GM12878 (cell line): ENCODE data around the gene GPBP1. TPM values are rescaled to one million over a fixed set of nuclear protein-coding genes. Genes with fewer than 3 reads are reported as not detected.

Experiments used
- ATAC-seq: fragments of 200-7000 bp; cut with Tn5 transposase; 3 replicates; pipeline ENCODE4 v1.9.1; 2020; ENCODE audit warnings: mild to moderate bottlenecking, moderate library complexity
- BruUV-seq: library from RNA; stranded (reverse); fragments of 400-500 nt; replicated peaks from 2 replicates; lab custom pipeline; 2021; lab: Mats Ljungman, UMichigan
- CTCF ChIA-PET: fragments of 300-600 bp; sonication (Branson Sonifier 250); formaldehyde crosslinking; extraction: SDS; loops from one replicate; lab custom pipeline; 2021; ENCODE audit warnings: inconsistent platforms; lab: Yijun Ruan, JAX
- POLR2A ChIA-PET: fragments of 350-600 bp; formaldehyde crosslinking; extraction: SDS; loops from one replicate; lab custom pipeline; 2021; ENCODE audit warnings: inconsistent platforms; lab: Charles Lee
- RAD21 ChIA-PET: fragments of 300-600 bp; sonication (Branson Sonifier 250); formaldehyde crosslinking; loops from one replicate; lab custom pipeline; 2023; ENCODE audit warnings: antibody characterized with exemption; ENCODE audit not compliant: unreplicated experiment; lab: Charles Lee
- SMC1A ChIA-PET: fragments of 300-600 bp; sonication (Branson Sonifier 250); formaldehyde crosslinking; loops from one replicate; lab custom pipeline; 2023; ENCODE audit not compliant: unreplicated experiment, uncharacterized antibody; lab: Charles Lee
- DNase-seq: peaks from one replicate; pipeline ENCODE4 v3.0.0-alpha.2; 2011; ENCODE audit warnings: low read depth, low spot score
- FAIRE-seq: peaks from 3 replicates; lab custom pipeline; 2011; peaks lifted over from hg19 to GRCh38; lab: Jason Lieb, UNC
- H2AFZ ChIP-seq: 2 replicates; pipeline ENCODE4 v1.6.0; 2011; ENCODE audit warnings: low read depth, low read length, control low read depth; ENCODE audit not compliant: control insufficient read depth
- H3K27ac ChIP-seq: 2 replicates; pipeline ENCODE4 v1.5.1; 2011; ENCODE audit warnings: control low read depth; ENCODE audit not compliant: control insufficient read depth, insufficient read depth
- H3K27me3 ChIP-seq, 2 experiments: replicated peaks in 1 of 2; 2 replicates each; pipeline versions ENCODE4 v1.6.0 to v1.6.1; 2011; ENCODE audit warnings: low read length in 1 of 2; ENCODE audit not compliant: control insufficient read depth in 2 of 2, insufficient read depth in 2 of 2
- H3K36me3 ChIP-seq, 2 experiments: 2 replicates each; pipeline ENCODE4 v1.5.1; 2011; ENCODE audit warnings: low read length in 1 of 2; ENCODE audit not compliant: control insufficient read depth in 2 of 2, insufficient read depth in 2 of 2
- H3K4me1 ChIP-seq: 2 replicates; pipeline ENCODE4 v1.6.1; 2011; ENCODE audit warnings: mild to moderate bottlenecking, low read length, moderate library complexity, mixed read lengths; ENCODE audit not compliant: control insufficient read depth, insufficient read depth
- H3K4me2 ChIP-seq: 2 replicates; pipeline ENCODE4 v1.6.0; 2011; ENCODE audit warnings: control low read depth; ENCODE audit not compliant: control insufficient read depth, insufficient read depth
- H3K4me3 ChIP-seq: fragments of 200-600 bp; sonication (generic); 2 replicates; pipeline ENCODE4 v1.5.1; 2016
- H3K79me2 ChIP-seq: 2 replicates; pipeline ENCODE4 v1.6.0; 2011; ENCODE audit warnings: low read length; ENCODE audit not compliant: control insufficient read depth, insufficient read depth
- H3K9ac ChIP-seq: 2 replicates; pipeline ENCODE4 v1.8.0; 2011; ENCODE audit warnings: low read length, control low read depth, mixed read lengths; ENCODE audit not compliant: control insufficient read depth, insufficient read depth
- H3K9me3 ChIP-seq: replicated peaks from 3 replicates; pipeline ENCODE4 v1.5.1; 2011; ENCODE audit warnings: mild to moderate bottlenecking, low read length; ENCODE audit not compliant: control insufficient read depth, insufficient read depth
- H4K20me1 ChIP-seq: 2 replicates; pipeline ENCODE4 v1.6.0; 2011; ENCODE audit not compliant: control insufficient read depth, insufficient read depth
- CHD4 ChIP-seq: fragments of 200-600 bp; sonication (generic); IDR thresholded peaks from 2 replicates; pipeline ENCODE4 v1.6.1; 2016; ENCODE audit warnings: mild to moderate bottlenecking
- DPF2 ChIP-seq: fragments of 450-650 bp; IDR thresholded peaks from 2 replicates; pipeline ENCODE4 v1.6.1; 2017; ENCODE audit warnings: mild to moderate bottlenecking
- EZH2 ChIP-seq: IDR thresholded peaks from 2 replicates; pipeline ENCODE4 v1.6.1; 2012; ENCODE audit warnings: low read depth, mild to moderate bottlenecking, control low read depth, inconsistent platforms, low read length, borderline replicate concordance; ENCODE audit not compliant: control insufficient read depth
- HCFC1 ChIP-seq: fragments of 150-350 bp; IDR thresholded peaks from 2 replicates; pipeline ENCODE4 v1.6.1; 2014; ENCODE audit warnings: low read length
- NR2C2 ChIP-seq: IDR thresholded peaks from 2 replicates; pipeline ENCODE4 v1.6.1; 2011; ENCODE audit warnings: borderline replicate concordance, low read depth; ENCODE audit not compliant: control insufficient read depth, insufficient read length
- PML ChIP-seq: IDR thresholded peaks from 2 replicates; pipeline ENCODE4 v1.6.1; 2012; ENCODE audit warnings: low read length, inconsistent platforms
- SP1 ChIP-seq: IDR thresholded peaks from one replicate; pipeline ENCODE4 v1.6.1; 2011; ENCODE audit warnings: low read depth, low read length
- SPI1 ChIP-seq: IDR thresholded peaks from 2 replicates; pipeline ENCODE4 v1.6.1; 2011; ENCODE audit warnings: low read depth, mild to moderate bottlenecking, low read length, moderate library complexity, borderline replicate concordance; ENCODE audit not compliant: insufficient read depth
- SRF ChIP-seq, 2 experiments: IDR thresholded peaks; 2 replicates each; pipeline ENCODE4 v1.6.1; 2011; ENCODE audit warnings: low read depth in 2 of 2, low read length in 2 of 2, mild to moderate bottlenecking in 1 of 2, moderate library complexity in 1 of 2
- TCF7 ChIP-seq: IDR thresholded peaks from 2 replicates; pipeline ENCODE4 v1.6.1; 2014; ENCODE audit warnings: antibody characterized with exemption, borderline replicate concordance
- WGBS: methylation state at CpG from one replicate; pipeline ENCODE4 v1.1.6; 2016; ENCODE audit warnings: low lambda C conversion rate; ENCODE audit not compliant: insufficient replicate concordance, insufficient coverage; ENCODE audit errors: missing lambda C conversion rate; 5-methylcytosine and 5-hydroxymethylcytosine counted together
- in situ Hi-C: fragments of 300-500 bp; cut with MboI; formaldehyde crosslinking; loops from 9 replicates; pipeline ENCODE4 v1.14.3; 2018; ENCODE audit warnings: mixed read lengths
- intact Hi-C: fragments of 100-400 bp; cut with micrococcal nuclease; formaldehyde crosslinking; loops from one replicate; pipeline ENCODE4 v1.14.2; 2022; ENCODE audit not compliant: unreplicated experiment
- polyA plus RNA-seq, 11 experiments: library from polyadenylated mRNA; depleted of rRNA in 4 of 11; unstranded in 6 of 11; stranded (reverse) in 5 of 11; fragments of >200 nt; fragmentation: Nextera tagmentation in 4 of 11; fragmentation: Illumina TruSeq in 1 of 11; extraction: Ambion mirVana in 4 of 11; extraction: Trizol in 1 of 11; gene quantifications; 1 replicate in 1 of 11; 2 replicates in 10 of 11; pipeline versions ENCODE4 v1.2.1 to v1.2.3, GENCODE V29; 2011 to 2016; ENCODE audit warnings: inconsistent platforms in 2 of 11, missing spikeins in 2 of 11, low read depth in 1 of 11
- total RNA-seq, 4 experiments: library from RNA; depleted of rRNA in 3 of 4; stranded (reverse); fragments of >200 nt in 3 of 4; fragmentation: Illumina TruSeq in 1 of 4; extraction: Trizol in 1 of 4; gene quantifications; 2 replicates each; pipeline versions ENCODE4 v1.2.1 to v1.2.3, GENCODE V29; 2013 to 2021
- TF ChIP-seq, protein P1 (sequence below): fragments of 450-650 bp; IDR thresholded peaks from 2 replicates; pipeline ENCODE4 v1.6.1; 2017; ENCODE audit warnings: borderline replicate concordance
- TF ChIP-seq, protein P2 (sequence below), 3 experiments: IDR thresholded peaks in 2 of 3; conservative IDR thresholded peaks in 1 of 3; 2 replicates each; pipeline ENCODE4 v1.5.1; 2011; ENCODE audit warnings: low read depth in 3 of 3, low read length in 3 of 3, mild to moderate bottlenecking in 3 of 3, control low read depth in 2 of 3, moderate library complexity in 2 of 3, inconsistent platforms in 1 of 3, mixed read lengths in 1 of 3; ENCODE audit not compliant: control insufficient read depth in 2 of 3, insufficient read depth in 1 of 3; ENCODE audit errors: extremely low read depth in 1 of 3
- TF ChIP-seq, protein P3 (sequence below): IDR thresholded peaks from 2 replicates; pipeline ENCODE4 v1.6.1; 2012; ENCODE audit warnings: low read length, inconsistent platforms
- TF ChIP-seq, protein P4 (sequence below): fragments of 450-650 bp; IDR thresholded peaks from 2 replicates; pipeline ENCODE4 v1.6.1; 2017; ENCODE audit warnings: mild to moderate bottlenecking, low read depth, inconsistent platforms; ENCODE audit not compliant: poor library complexity, severe bottlenecking

GPBP1 gene
- total and polyA plus RNA-seq, 10 of the 15 experiments (the other 5 are each of a cell fraction or from before 2014, with no cell fraction given) = 27.0 to 96.2 (median 55.4) TPM

DNA sequence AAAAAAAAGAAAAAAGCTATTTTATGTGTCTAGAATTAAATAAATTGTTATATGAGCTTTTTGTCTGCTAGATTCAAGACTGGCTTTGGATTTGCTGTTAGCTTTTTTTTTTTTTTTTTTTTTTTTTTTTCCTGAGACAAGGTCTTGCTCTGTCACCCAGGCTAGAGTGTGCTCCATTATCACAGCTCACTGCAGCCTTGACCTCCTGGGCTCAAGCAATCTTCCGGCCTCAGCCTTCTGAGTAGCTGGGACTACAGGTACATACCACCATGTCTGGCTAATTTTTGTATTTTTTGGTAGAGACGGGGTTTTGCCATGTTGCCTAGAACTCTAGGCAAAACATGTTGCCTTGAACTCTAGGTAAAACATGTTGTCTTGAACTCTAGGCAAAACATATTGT is 16.7 kb downstream of the GPBP1 start:
- ChIA-PET POLR2A (interaction anchor here (0.6 to 2.9 kb wide), 6 partner anchors 11 to 349 kb away, joined by 3 to 23 read pairs (median 5); partner anchors contain the start of gene GPBP1), RAD21 (interaction anchor here (1.1 to 3.7 kb wide), 4 partner anchors 10 to 29 kb away, joined by 4 to 15 read pairs (median 6); partner anchors contain the start of gene GPBP1), CTCF (interaction anchor here (0.6 to 4.5 kb wide), 5 partner anchors 9 to 101 kb away, joined by 3 to 16 read pairs (median 5); no protein-coding TSS in a partner anchor), SMC1A (interaction anchor here (0.6 to 4.5 kb wide), 8 partner anchors 12 to 671 kb away, joined by 3 to 48 read pairs (median 4); no protein-coding TSS in a partner anchor)
- Histone ChIP-seq H3K9me3 (peaks cover 2% of the 10 kb centered on the region), H2AFZ (no peak overlapping the region), H4K20me1 (peaks cover 5% of the 10 kb centered on the region), H3K27me3 (no peaks in the 10 kb centered on the region), H3K4me1 (peaks cover 35% of the 10 kb centered on the region), H3K4me2 (no peak overlapping the region), H3K9ac (no peak overlapping the region), H3K36me3 (peaks cover 1 to 7% of the 10 kb centered on the region in 2 experiments; a peak in 2 of 4 replicates), H3K4me3 (no peak overlapping the region), H3K27ac (no peak overlapping the region), H3K79me2 (peaks cover 93% of the 10 kb centered on the region)
- in situ Hi-C loops = loop anchor here (25.0 kb wide), 1 partner anchor 1878 kb away; the partner anchor contains the start of genes DHX29 and MTREX
- no TSS peak for BruUV-seq
- intact Hi-C loops = no loop called here
- 100% methylated on average over 2 of the region's 2 CpGs for WGBS
- DNase-seq = no peak
- ATAC-seq = no peak
- FAIRE-seq = no peak
- TF ChIP-seq, protein P1, sequence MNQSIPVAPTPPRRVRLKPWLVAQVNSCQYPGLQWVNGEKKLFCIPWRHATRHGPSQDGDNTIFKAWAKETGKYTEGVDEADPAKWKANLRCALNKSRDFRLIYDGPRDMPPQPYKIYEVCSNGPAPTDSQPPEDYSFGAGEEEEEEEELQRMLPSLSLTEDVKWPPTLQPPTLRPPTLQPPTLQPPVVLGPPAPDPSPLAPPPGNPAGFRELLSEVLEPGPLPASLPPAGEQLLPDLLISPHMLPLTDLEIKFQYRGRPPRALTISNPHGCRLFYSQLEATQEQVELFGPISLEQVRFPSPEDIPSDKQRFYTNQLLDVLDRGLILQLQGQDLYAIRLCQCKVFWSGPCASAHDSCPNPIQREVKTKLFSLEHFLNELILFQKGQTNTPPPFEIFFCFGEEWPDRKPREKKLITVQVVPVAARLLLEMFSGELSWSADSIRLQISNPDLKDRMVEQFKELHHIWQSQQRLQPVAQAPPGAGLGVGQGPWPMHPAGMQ = no peak
- TF ChIP-seq SRF (IDR thresholded peaks at IDR 0.05; ENCODE audit: low read depth in 2 of 2, low read length in 2 of 2) = no peak
- TF ChIP-seq PML = no peak
- TF ChIP-seq CHD4 = no peak
- TF ChIP-seq, protein P2, sequence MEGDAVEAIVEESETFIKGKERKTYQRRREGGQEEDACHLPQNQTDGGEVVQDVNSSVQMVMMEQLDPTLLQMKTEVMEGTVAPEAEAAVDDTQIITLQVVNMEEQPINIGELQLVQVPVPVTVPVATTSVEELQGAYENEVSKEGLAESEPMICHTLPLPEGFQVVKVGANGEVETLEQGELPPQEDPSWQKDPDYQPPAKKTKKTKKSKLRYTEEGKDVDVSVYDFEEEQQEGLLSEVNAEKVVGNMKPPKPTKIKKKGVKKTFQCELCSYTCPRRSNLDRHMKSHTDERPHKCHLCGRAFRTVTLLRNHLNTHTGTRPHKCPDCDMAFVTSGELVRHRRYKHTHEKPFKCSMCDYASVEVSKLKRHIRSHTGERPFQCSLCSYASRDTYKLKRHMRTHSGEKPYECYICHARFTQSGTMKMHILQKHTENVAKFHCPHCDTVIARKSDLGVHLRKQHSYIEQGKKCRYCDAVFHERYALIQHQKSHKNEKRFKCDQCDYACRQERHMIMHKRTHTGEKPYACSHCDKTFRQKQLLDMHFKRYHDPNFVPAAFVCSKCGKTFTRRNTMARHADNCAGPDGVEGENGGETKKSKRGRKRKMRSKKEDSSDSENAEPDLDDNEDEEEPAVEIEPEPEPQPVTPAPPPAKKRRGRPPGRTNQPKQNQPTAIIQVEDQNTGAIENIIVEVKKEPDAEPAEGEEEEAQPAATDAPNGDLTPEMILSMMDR (IDR thresholded peaks at IDR 0.05 in 2 of 3, conservative IDR thresholded peaks at IDR 0.05 in 1 of 3; ENCODE audit: control insufficient read depth in 2 of 3, extremely low read depth in 1 of 3, insufficient read depth in 1 of 3, low read depth in 3 of 3, low read length in 3 of 3) = no peak
- no peak for TF ChIP-seq EZH2
- no peak for TF ChIP-seq NR2C2
- TF ChIP-seq, protein P3, sequence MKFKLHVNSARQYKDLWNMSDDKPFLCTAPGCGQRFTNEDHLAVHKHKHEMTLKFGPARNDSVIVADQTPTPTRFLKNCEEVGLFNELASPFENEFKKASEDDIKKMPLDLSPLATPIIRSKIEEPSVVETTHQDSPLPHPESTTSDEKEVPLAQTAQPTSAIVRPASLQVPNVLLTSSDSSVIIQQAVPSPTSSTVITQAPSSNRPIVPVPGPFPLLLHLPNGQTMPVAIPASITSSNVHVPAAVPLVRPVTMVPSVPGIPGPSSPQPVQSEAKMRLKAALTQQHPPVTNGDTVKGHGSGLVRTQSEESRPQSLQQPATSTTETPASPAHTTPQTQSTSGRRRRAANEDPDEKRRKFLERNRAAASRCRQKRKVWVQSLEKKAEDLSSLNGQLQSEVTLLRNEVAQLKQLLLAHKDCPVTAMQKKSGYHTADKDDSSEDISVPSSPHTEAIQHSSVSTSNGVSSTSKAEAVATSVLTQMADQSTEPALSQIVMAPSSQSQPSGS = no peak
- no peak for TF ChIP-seq TCF7
- no peak for TF ChIP-seq SP1
- no peak for TF ChIP-seq DPF2
- TF ChIP-seq HCFC1 = no peak
- TF ChIP-seq, protein P4, sequence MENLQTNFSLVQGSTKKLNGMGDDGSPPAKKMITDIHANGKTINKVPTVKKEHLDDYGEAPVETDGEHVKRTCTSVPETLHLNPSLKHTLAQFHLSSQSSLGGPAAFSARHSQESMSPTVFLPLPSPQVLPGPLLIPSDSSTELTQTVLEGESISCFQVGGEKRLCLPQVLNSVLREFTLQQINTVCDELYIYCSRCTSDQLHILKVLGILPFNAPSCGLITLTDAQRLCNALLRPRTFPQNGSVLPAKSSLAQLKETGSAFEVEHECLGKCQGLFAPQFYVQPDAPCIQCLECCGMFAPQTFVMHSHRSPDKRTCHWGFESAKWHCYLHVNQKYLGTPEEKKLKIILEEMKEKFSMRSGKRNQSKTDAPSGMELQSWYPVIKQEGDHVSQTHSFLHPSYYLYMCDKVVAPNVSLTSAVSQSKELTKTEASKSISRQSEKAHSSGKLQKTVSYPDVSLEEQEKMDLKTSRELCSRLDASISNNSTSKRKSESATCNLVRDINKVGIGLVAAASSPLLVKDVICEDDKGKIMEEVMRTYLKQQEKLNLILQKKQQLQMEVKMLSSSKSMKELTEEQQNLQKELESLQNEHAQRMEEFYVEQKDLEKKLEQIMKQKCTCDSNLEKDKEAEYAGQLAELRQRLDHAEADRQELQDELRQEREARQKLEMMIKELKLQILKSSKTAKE = no peak
- no peak for TF ChIP-seq SPI1
